Stimulated activated CD4-positive, alpha-beta T cell treated with anti-CD3 and anti-CD28 coated beads, TNF-alpha, amount 100 ng/mL, for 24 hours (primary cell): ENCODE data around the gene PCBP3.
"Not testable (repeated sequence)": the region's sequence is repeated elsewhere in the genome, so short reads cannot be mapped to it uniquely, and the experiment has no call there.

Experiments
- DNase-seq, 3 experiments: peaks; one replicate each; pipeline ENCODE4 v3.0.0-alpha.2; 2020; ENCODE audit warnings: low read depth in 3 of 3

The PCBP3 gene

GRCh38 chr21:45613396-45613795, 30.1 kb upstream of the PCBP3 start:
- DNase-seq: no peak

GRCh38 chr21:45613881-45614280, 29.6 kb upstream of the PCBP3 start:
- DNase-seq: no peak

DNA sequence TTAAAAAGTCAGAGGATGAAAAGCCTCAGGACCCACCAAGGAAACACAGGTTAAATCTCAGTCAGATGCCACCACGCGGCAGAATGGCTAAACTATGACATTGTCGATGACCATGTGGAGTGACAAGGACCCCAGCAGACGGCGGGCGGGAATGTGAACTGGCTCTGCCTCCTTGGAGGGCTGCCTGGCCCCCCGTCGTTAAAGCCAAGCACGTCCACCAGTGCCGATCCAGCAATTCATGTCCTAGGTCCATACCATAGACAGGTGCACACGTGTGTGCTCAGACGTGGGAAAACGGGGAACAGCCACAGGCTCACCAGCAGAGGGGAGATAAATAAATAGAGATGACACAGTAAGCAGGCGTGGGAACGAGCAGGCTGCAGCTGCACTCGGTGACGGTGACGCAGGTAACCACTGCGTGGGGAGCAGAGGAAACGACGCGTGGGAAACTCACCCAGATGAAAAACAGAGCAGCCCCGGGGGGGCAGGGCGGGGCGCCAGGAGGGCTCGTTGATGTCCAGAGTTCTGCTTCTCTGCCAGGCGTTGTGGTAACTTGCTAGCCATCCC, 28.3 kb upstream of the PCBP3 start:
- DNase-seq: peak; percentile 76 to 79 (median 79)

DNA sequence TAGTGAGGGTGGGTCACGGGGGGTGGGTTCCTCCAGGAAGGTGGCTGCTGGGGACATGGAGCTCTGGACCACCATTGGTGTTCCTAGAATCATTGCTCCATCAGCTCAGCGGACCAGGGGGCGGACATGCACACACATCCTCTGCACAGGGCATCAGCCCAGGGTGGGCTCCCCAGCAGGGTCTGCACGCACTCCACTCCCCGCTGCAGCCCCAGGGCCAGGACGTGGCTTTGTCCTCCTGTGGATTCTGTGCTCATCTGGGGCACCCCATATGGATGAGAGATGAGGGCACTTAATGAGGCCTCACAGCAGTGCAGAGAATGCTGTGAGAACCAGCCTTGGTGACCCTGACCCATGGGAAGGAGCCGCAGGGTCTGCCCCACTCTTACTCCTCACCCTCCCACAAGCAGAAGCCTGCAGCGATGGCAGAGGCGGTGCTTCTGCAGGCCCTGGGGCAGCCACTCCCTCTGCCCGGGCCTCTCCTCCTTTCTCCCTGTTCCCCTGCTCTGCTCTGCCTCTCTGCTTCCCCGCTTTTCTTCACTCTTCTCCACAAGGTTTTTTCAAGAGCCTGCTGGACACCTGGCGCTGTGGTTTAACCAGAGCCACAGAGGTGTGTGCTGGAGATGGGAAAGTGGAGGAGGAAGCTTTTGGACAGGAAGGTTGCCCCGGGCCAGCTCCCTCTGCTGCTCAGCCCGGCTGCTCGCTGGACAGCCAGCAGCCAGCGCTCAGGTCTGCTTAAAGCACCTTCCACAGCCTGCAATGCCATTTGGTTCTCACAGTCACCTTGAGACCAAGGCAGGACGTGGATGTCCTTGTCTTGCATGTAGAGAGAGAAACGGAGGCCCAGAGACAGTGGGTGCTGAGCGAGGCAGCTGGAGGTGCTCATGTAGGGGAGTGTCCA, 26.3 kb upstream of the PCBP3 start:
- DNase-seq: no peak

DNA sequence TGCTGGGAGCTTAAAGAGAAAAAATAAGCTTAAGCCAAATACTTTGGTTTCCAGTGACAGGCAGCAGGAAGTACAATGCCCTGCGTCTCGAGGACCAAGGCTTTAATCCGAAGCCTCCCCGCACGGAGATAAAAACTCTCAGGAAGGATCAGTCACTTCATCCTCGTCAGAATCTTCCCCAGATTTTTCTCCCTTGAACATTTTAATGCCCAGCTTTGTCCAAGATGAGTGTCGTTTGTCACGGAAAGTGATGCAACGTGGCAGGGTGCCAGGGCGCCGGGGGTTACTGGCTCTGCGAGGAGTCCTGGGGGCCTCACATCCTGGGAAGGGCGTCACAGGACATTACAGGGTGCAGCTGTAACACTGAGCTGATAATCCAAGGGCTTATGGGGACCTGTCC, 25.2 kb upstream of the PCBP3 start:
- DNase-seq: no peak

DNA sequence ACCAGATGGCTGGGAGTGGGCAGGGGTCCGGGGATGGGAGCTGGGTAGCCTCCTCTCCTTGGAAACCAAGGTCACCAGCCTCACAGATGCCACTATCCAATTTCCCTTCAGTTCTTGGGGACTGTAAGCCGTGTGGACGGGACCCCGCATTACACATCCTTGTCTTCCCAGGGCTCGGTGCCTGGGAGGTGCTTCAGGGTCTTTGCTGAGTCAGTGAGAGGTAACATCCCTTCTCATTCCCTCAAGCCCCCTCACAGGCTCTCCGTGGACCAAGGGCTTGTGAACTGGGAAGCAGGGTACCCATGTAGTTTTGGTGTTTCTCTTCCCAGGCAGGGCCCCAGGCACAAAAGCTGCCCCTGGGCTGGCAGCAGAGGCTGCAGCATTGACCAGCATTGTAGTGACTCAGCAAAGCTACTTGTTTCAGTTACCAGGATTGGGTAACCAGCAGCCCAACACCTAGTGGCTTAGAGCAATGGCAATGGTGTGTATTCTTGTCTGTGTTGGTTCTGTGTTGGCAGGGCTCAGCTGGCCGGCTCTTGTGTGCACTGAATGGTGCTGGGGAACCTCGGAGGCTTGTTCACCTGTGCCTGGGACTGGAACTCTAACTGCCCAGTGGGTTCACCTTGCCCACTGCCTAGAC, 24.6 kb upstream of the PCBP3 start:
- no peak for DNase-seq

DNA sequence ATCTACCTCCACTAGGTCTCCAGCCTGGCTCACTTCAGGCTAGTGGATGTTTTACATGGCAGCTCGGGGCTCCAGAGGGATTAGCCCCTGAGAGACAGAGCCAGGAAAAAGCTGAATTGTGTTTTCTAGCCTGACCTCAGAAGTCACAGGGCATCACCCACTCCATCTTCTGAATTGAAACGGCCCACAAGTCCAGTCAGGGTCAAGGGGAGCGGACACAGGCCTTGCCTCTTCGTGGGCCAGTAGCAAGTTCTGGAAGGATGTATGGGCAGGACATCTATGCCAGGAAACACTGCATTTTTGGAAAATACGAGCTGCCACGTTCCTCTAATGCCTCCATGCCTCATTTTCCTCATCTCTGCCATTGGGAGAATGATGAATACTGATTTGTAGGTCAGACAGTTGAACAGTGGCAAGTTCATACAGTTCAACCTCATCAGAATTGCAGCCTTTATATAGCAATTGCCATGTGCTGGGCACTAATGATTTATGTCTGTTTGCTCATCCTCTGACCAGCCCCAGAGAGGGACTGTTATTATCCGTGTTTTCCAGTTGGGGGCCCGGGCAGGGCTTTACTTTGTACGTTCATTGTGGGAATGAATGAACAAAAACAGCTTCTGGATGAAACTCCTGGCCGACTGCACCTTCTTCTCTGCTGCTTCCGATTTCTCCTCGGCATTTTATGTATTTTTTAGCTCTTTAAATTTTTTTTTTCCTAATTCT, 23.2 kb upstream of the PCBP3 start:
- no peak for DNase-seq

DNA sequence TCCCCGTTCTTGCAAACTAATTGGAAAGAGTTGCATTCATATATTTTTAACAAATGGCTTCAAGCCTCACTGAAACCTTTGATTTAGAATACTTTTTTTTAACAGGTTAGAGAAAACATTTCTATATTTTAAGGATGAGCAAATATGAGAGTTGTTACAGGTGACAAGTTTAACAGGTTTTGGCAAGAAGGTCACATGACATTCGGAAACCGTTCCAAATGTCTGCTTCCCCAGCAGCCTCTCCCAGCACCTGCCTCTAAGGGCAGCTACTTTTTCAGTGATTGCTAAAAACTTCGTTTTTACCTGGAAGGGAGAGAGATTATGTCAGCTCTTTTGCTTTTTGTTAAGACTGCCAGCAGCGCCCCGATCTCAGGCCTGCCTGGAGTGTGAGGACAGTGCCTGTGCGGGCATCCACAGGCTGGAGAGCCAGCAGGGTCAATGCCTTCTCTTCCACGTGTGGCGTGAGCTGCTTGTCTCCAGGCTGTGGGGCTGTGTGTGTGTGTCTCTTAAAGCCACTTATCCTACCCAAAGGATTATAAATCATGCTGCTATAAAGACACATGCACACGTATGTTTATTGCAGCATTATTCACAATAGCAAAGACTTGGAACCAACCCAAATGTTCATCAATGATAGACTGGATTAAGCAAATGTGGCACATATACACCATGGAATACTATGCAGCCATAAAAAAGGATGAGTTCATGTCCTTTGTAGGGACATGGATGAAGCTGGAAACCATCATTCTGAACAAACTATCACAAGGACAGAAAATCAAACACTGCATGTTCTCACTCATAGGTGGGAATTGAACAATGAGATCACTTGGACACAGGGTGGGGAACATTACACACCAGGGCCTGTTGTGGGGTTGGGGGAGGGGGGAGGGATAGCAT, 21.8 kb upstream of the PCBP3 start:
- not testable (repeated sequence) for DNase-seq

- DNase-seq: no peak
Measured at GRCh38 chr21:45622416-45623097, 21.0 kb upstream of the PCBP3 start.

- no peak for DNase-seq
Measured at GRCh38 chr21:45623436-45623835, 20.1 kb upstream of the PCBP3 start.

DNA sequence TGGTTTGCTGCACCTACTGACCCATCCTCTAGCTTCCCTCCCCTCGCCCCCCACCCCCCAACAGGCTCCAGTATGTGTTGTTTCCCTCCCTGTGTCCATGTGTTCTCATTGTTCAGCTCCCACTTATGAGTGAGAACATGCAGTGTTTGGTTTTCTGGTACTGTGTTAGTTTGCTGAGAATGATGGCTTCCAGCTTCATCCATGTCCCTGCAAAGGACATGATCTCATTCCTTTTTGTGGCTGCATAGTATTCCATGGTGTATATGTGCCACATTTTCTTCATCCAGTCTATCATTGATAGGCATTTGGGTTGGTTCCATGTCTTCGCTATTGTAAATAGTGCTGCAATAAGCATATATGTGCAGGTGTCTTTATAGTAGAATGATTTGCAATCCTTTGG, 17.4 kb upstream of the PCBP3 start:
- not testable (repeated sequence) for DNase-seq

DNA sequence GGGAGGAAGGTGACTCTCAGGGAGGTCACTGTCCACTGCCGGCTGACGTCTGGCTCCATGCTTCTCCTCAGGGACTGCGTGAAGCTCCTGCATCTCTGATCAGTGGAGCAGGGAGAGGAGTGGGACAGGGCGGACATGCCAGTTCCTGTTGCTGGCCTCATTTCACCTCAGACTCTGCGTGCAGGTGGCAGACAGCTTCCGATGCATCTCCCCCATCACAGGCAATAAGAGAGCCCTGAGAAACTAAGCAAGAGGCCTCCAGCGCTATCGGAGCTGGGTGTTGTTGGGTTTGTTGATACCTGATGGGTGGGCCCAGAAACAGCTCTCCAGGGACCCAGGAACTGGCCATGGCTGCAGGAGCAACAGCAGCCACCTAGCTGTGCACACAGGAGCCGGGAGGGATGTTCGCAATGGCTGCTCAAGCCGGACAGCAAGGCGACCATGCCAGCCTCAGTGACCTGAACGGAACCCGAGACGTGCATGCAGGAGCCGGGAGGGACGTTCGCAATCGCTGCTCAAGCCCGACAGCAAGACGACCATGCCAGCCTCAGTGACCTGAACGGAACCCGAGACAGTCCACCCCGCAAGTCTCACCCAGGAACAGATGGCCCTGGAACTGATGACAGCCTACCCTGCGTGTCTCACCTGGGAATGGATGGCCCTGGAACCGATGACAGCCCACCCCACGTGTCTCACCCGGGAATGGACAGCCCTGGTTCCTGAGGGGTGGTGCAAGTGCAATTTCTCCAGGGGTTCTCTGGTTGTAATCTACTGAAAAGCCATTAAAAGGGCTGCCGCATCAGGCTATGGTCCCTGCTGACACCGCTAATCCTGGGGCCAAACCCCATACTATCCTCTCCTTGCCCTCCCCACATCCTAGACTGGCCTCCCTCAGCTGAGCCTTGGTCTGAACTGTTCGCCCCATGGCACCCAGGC, 14.2 kb upstream of the PCBP3 start:
- no peak for DNase-seq

DNA sequence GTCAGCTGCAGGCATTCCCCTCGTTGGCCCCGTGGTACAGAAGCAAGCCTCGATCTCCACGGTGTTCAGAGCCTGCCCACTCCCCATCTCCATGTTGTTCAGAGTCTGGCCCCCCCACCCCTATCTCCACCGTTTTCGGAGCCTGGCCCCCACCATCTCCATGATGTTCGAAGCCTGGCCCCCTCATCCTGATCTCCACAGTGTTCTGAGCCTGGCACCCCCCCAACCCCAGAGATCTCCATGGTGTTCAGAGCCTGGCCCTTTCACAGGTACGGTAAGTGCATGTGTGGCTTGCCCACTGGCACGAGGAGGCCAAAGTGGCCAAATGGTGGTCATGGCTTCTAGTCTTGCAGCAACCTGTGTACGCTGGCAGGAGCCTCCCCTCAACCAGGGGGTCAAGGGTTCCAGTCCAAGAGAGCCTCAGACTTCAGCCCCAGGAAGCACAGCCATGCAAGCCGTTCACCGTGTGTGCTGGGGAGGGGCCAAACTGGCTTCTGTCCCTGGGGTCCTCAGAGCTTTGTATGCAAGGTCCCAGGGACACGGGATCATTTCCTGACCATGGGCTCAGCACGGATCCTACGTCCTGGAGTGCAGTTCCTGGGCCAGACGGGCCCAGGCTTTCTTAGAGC, 13.3 kb upstream of the PCBP3 start:
- DNase-seq: no peak

DNA sequence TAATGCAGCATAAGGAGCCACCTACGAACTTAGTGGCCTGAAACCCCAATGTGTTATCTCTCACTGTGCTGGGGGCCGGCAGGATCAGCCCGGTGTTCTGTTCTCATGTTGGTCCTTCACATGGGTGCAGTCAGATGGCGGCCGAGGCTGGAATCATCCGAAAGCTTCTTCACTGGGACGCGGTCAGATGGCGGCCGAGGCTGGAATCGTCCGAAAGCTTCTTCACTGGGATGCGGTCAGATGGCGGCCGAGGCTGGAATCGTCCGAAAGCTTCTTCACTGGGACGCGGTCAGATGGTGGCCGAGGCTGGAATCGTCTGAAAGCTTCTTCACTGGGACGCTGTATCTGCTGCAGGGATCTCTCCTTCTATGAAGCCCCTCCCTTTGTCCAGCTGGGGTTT, 12.6 kb upstream of the PCBP3 start:
- DNase-seq: no peak

DNA sequence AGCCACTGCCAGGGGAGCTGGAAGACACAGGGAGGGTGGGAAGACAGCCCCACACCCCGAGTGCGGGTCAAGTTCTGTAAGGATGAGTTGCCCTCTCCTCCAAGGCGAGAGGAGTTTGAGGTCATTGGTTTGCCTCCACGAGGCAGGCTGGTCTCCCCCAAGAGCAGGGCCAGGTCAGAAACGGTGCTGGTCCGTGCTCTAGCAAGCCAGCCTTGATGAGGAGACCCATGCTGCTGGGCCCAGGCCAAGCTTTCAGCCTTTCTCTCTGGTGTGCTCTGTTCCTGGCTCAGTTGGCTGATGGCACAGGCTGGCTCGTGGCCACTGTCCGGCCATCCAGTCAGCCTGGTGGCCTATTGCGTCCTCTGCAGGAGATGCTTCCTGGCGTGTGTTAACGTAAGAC, 12.0 kb upstream of the PCBP3 start:
- DNase-seq: no peak

GRCh38 chr21:45632160-45632559, 11.4 kb upstream of the PCBP3 start:
- no peak for DNase-seq

DNA sequence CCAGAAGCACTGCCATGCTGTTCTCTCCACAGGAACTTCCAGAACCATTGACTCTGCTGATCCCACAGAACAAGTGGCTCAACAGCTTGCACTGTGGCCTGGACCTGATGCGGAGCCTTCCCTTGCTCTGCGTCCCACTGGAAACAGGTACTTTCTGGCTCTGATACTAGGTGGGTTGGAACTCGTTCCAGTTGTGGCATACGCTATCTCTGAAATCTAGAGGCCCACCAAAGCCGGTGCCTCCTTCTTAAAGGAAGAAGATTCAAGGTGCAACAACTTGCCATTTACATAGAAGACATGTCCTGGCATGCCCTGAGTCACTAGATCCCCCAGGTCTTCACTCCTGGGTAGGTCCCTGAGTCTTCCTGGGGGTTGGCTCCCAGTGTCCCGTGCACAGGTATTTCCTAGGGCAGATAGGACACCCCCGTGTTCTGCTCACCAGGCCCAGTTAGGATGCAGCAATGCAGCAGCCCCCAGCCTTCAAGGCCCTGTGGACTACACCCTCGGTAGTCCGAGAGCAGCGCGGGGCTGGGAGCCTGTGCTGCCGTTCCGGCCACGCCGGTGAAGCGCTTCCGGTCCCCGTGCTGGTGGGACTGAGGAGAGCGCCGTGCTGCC, 10.8 kb upstream of the PCBP3 start:
- no peak for DNase-seq

DNA sequence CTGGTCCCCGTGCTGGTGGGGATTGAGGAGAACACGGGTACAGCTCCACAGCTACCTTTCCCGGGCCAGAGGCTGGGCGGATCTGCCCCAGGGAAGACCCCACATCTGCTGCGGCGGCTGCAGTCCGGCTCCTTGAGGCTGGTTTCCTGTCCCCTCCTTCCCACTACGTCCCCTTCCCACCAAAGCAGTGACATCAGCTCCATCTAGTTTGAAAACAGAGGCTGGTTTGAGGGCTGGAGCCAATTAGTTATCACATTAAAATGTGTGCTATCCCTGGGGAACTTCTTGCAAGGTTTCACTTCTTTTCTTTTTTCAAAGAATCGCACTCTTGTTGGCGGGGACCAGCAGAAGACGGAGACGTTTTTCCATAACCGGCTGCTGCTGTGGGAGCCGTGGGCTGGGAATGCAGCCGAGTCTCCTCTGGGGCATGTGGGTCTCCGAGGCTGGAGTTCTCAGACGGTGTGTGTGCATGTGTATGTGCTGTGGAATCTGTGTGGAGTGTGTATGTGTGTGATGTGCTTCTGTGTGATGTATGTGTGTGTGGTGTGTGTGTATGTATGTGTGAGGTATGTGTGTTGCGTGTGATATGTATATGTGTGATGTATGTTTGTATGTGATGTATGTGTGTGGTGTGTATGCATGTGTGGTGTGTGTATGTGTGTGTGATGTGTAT, 8.9 kb upstream of the PCBP3 start:
- DNase-seq: no peak
